GM21423 (cell line): ENCODE results near the gene HOMEZ.
"Not testable (repeated sequence)": the region's sequence is repeated elsewhere in the genome, so short reads cannot be mapped to it uniquely, and the experiment has no call there.

Experiments used
- ATAC-seq: cut with Tn5 transposase; IDR thresholded peaks from one replicate; pipeline ENCODE4 v1.9.1; 2021; ENCODE audit warnings: mild to moderate bottlenecking, moderate library complexity; ENCODE audit not compliant: unreplicated experiment

HOMEZ gene

DNA sequence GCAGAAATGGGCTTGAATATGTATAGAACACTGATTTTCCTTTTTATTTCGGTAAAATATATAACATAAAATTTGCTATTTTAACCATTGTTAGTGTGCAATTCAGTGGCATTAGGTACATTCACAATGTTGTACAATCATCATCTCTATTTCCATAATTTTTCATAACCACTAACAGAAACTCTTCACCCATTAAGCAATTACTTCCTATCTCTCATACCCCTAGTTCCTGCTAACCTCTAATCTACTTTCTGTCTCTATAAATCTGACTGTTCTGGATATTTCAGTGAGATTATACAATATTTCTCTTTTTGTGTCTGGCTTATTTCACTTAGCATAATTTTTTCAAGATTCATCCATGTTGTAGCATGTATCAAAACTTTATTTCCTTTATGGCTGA lies 57.1 kb downstream of the HOMEZ start:
- ATAC-seq: no peak

GRCh38 chr14:23227566-23227965 lies 58.4 kb downstream of the HOMEZ start:
- no peak for ATAC-seq

- ATAC-seq: not testable (repeated sequence)
Measured at GRCh38 chr14:23224958-23225357, 61.0 kb downstream of the HOMEZ start.
